ENCODE measurements around the gene CFAP77.

- TF ChIP-seq, protein P1, sequence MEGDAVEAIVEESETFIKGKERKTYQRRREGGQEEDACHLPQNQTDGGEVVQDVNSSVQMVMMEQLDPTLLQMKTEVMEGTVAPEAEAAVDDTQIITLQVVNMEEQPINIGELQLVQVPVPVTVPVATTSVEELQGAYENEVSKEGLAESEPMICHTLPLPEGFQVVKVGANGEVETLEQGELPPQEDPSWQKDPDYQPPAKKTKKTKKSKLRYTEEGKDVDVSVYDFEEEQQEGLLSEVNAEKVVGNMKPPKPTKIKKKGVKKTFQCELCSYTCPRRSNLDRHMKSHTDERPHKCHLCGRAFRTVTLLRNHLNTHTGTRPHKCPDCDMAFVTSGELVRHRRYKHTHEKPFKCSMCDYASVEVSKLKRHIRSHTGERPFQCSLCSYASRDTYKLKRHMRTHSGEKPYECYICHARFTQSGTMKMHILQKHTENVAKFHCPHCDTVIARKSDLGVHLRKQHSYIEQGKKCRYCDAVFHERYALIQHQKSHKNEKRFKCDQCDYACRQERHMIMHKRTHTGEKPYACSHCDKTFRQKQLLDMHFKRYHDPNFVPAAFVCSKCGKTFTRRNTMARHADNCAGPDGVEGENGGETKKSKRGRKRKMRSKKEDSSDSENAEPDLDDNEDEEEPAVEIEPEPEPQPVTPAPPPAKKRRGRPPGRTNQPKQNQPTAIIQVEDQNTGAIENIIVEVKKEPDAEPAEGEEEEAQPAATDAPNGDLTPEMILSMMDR (IDR thresholded peaks at IDR 0.05; ENCODE audit: poor library complexity, severe bottlenecking) = no peak
- TF ChIP-seq EP300 (conservative IDR thresholded peaks at IDR 0.05; ENCODE audit: poor library complexity, severe bottlenecking) = no peak
- no peak for TF ChIP-seq SMC3 (conservative IDR thresholded peaks at IDR 0.05; ENCODE audit: poor library complexity)
- TF ChIP-seq, protein P2, sequence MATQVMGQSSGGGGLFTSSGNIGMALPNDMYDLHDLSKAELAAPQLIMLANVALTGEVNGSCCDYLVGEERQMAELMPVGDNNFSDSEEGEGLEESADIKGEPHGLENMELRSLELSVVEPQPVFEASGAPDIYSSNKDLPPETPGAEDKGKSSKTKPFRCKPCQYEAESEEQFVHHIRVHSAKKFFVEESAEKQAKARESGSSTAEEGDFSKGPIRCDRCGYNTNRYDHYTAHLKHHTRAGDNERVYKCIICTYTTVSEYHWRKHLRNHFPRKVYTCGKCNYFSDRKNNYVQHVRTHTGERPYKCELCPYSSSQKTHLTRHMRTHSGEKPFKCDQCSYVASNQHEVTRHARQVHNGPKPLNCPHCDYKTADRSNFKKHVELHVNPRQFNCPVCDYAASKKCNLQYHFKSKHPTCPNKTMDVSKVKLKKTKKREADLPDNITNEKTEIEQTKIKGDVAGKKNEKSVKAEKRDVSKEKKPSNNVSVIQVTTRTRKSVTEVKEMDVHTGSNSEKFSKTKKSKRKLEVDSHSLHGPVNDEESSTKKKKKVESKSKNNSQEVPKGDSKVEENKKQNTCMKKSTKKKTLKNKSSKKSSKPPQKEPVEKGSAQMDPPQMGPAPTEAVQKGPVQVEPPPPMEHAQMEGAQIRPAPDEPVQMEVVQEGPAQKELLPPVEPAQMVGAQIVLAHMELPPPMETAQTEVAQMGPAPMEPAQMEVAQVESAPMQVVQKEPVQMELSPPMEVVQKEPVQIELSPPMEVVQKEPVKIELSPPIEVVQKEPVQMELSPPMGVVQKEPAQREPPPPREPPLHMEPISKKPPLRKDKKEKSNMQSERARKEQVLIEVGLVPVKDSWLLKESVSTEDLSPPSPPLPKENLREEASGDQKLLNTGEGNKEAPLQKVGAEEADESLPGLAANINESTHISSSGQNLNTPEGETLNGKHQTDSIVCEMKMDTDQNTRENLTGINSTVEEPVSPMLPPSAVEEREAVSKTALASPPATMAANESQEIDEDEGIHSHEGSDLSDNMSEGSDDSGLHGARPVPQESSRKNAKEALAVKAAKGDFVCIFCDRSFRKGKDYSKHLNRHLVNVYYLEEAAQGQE (IDR thresholded peaks at IDR 0.05; ENCODE audit: borderline replicate concordance) = no peak
- TF ChIP-seq POLR2AphosphoS5 (IDR thresholded peaks at IDR 0.05) = no peak
Measured at GRCh38 chr9:132459661-132460060, 49.6 kb downstream of the CFAP77 start.
